Activated CD8-positive, alpha-beta T cell treated with anti-CD3 and anti-CD28 coated beads, Interleukin-2, amount 10 ng/mL, durations not matched to agents 7 days and 5 days (primary cell): ENCODE results near the gene ERVK3-1. TPM values are rescaled to one million over a fixed set of nuclear protein-coding genes. Genes with fewer than 3 reads are reported as not detected.
A peak's percentile ranks its signal among the peaks of the same experiment; 100 is the strongest.
"Not testable (repeated sequence)": the region's sequence is repeated elsewhere in the genome, so short reads cannot be mapped to it uniquely, and the experiment has no call there.

ENCODE experiments used
- ATAC-seq: fragments of 150-1000 bp; cut with Tn5 transposase; one replicate; pipeline ENCODE4 v1.10.0; 2021; ENCODE audit warnings: moderate library complexity
- CTCF ChIA-PET: fragments of 350-600 bp; sonication (Branson Sonifier 250); formaldehyde crosslinking; loops from one replicate; lab custom pipeline; 2021; ENCODE audit warnings: antibody characterized with exemption; lab: Charles Lee
- POLR2A ChIA-PET: fragments of 350-600 bp; sonication (Branson Sonifier 250); formaldehyde crosslinking; loops from one replicate; lab custom pipeline; 2021; ENCODE audit warnings: antibody characterized with exemption; lab: Charles Lee
- DNase-seq: peaks from one replicate; pipeline ENCODE4 v3.0.0-alpha.2; 2020
- H3K27ac Mint-ChIP-seq: one replicate; pipeline ENCODE4 v1.8.0; 2021; ENCODE audit warnings: mild to moderate bottlenecking, mixed read lengths
- H3K27me3 Mint-ChIP-seq: one replicate; pipeline ENCODE4 v1.8.0; 2021; ENCODE audit warnings: low read depth, mixed read lengths
- H3K36me3 Mint-ChIP-seq: one replicate; pipeline ENCODE4 v1.8.0; 2021; ENCODE audit warnings: low read depth, mixed read lengths
- H3K4me1 Mint-ChIP-seq: one replicate; pipeline ENCODE4 v1.8.0; 2021; ENCODE audit warnings: low read depth, mixed read lengths
- H3K4me3 Mint-ChIP-seq: one replicate; pipeline ENCODE4 v1.8.0; 2021; ENCODE audit warnings: mild to moderate bottlenecking, mixed read lengths
- H3K9me3 Mint-ChIP-seq: one replicate; pipeline ENCODE4 v1.8.0; 2022; ENCODE audit warnings: mixed read lengths; ENCODE audit not compliant: insufficient read depth
- total RNA-seq, 2 experiments: library from RNA; stranded (reverse); gene quantifications; one replicate each; pipeline ENCODE4 v1.2.3, GENCODE V29; 2021

Gene ERVK3-1
- total RNA-seq, 2 experiments from 2014 or later = 60.7 to 61.9 TPM

DNA sequence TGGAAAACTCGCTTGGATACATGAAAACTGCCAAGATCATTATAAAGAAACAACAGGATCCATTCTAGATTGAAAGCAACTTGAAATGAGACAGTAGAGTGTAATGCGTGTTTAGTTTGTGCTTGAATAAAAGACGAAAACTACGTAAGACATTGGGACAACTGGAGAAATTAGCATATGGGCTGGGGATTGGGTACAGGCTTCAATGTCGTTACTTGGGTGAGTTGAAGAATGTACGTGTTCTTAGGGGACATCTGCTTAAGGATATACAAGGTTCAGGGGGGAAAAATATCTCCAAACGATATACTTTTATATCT lies 471 bp upstream of the ERVK3-1 start:
- H3K27me3 Mint-ChIP-seq = no peaks in the 10 kb centered on the region
- ATAC-seq (no peak), DNase-seq (no peak)
- peaks cover 81% of the 10 kb centered on the region for H3K36me3 Mint-ChIP-seq
- peaks cover 37% of the 10 kb centered on the region for H3K4me1 Mint-ChIP-seq
- ChIA-PET CTCF (interaction anchor here (0.6 kb wide), 1 partner anchor 216 kb away, joined by 3 read pairs; no protein-coding TSS in a partner anchor), POLR2A (interaction anchor here (0.6 to 1.8 kb wide), 7 partner anchors 12 to 58 kb away, joined by 3 to 7 read pairs (median 4); partner anchors contain the start of genes ZNF497 and ZSCAN22)
- H3K27ac Mint-ChIP-seq = peak overlapping the region; percentile 98
- peaks cover 9% of the 10 kb centered on the region for H3K9me3 Mint-ChIP-seq
- H3K4me3 Mint-ChIP-seq = peak overlapping the region; percentile 89

DNA sequence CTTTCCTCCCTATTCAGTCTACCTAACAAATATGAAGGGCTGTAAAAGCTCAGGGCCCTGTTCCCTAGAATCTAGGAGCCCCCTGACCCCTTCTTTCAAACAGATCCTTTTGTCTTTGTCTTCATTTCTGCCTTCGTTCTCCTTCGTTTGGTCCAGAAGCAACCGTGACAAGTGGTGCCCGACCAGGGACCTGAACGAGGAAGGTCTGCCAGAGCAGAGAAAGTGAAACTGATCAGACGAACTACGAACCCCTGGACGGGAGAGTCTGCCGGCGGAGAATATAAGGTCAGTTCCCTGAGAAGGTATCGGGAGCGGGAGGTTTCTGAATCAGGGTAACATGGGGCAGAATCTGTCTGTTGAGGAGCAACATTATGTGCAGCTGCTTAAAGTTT lies 751 bp downstream of the ERVK3-1 start:
- Mint-ChIP-seq H3K27me3 (no peaks in the 10 kb centered on the region), H3K4me1 (peaks cover 37% of the 10 kb centered on the region), H3K9me3 (peaks cover 6% of the 10 kb centered on the region), H3K36me3 (peaks cover 80% of the 10 kb centered on the region), H3K27ac (peak overlapping the region; percentile 98), H3K4me3 (peak overlapping the region; percentile 89)
- POLR2A ChIA-PET = interaction anchor here (0.7 to 1.8 kb wide), 3 partner anchors 21 to 57 kb away, joined by 3 to 7 read pairs (median 6); partner anchors contain the start of genes ZNF497 and ZSCAN22
- peak; percentile 36 for DNase-seq
- CTCF ChIA-PET = interaction anchor here (0.8 kb wide), 1 partner anchor 123 kb away, joined by 3 read pairs; the partner anchor contains the start of gene ZNF274
- no peak for ATAC-seq

DNA sequence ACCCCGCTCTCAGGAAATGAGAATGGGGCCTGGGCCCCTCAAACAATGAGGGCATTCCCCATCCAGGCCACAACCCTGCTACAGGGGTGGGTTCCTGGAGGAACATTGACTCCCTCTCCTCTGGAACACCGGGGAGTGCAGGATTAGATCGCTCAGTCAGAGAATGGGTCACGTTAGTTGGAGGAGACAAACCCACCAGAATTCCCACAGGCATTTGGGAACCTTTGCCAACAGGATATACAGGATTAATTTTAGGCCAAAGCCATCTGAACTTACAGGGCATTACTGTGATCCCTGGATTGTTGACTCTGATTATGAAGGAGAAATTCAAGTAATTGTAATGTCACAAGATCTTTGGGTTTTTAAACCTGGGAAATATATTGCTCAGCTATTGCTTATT lies 2.6 kb downstream of the ERVK3-1 start:
- Mint-ChIP-seq H3K4me3 (no peak overlapping the region), H3K9me3 (no peaks in the 10 kb centered on the region), H3K4me1 (peaks cover 37% of the 10 kb centered on the region), H3K27ac (no peak overlapping the region), H3K36me3 (peaks cover 83% of the 10 kb centered on the region), H3K27me3 (no peaks in the 10 kb centered on the region)
- ChIA-PET CTCF (interaction anchor here (1.3 kb wide), 1 partner anchor 212 kb away, joined by 3 read pairs; the partner anchor contains the start of gene ZBTB45), POLR2A (no interaction called here)
- DNase-seq (no peak), ATAC-seq (no peak)

DNA sequence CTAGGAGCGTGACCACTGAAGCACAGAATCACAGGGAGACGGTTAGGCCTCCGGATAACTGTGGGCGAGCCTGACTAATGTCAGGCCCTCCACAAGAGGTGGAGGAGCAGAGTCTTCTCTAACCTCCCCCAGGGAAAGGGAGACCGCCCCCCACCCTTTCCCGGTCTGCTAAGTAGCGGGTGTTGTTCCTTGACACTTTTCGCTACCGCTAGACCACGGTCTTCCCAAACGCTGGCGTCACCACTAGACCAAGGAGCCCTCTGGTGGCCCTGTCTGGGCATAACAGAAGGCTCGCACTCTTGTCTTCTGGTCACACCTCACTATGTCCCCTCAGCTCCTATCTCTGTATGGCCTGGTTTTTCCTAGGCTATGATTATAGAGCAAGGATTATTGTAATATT lies 5.5 kb downstream of the ERVK3-1 start:
- ATAC-seq, H3K4me3 Mint-ChIP-seq, DNase-seq, H3K27ac Mint-ChIP-seq, H3K27me3 Mint-ChIP-seq, POLR2A ChIA-PET, H3K9me3 Mint-ChIP-seq: not testable (repeated sequence)
- CTCF ChIA-PET = interaction anchor here (1.0 kb wide), 1 partner anchor 82 kb away, joined by 3 read pairs; the partner anchor contains the start of gene ZNF544
- Mint-ChIP-seq H3K36me3 (peaks cover 93% of the 10 kb centered on the region), H3K4me1 (peaks cover 27% of the 10 kb centered on the region)

DNA sequence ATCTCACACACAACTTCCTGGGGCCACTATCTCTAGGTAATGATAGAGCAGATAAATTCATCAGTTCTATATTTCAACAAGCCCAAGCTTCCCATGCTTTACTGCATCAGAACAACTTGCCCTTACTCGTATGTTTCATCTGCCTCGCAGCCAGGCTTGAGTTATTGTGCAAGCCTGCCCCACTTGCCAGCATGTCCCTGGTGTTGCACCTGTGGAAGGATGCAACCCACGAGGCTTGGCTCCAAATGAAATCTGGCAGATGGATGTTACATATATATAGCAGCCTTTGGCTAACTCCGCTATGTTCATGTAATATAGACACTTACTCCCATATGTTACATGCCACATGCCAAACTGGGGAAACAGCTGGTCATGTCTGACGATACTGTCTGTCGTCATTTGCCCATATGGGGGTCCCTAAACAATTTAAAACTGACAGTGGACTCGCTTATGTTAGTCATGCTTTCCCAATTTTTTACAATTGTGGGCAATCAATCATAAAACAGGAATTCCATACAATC lies 6.2 kb downstream of the ERVK3-1 start:
- H3K27ac Mint-ChIP-seq = no peak overlapping the region
- ChIA-PET CTCF (interaction anchor here (0.7 to 1.0 kb wide), 2 partner anchors 83 to 130 kb away, joined by 3 read pairs; partner anchors contain the start of gene ZNF544), POLR2A (no interaction called here)
- DNase-seq (no peak), ATAC-seq (no peak)
- peaks cover 91% of the 10 kb centered on the region for H3K36me3 Mint-ChIP-seq
- no peaks in the 10 kb centered on the region for H3K27me3 Mint-ChIP-seq
- H3K4me1 Mint-ChIP-seq = peaks cover 20% of the 10 kb centered on the region
- H3K4me3 Mint-ChIP-seq = no peak overlapping the region
- H3K9me3 Mint-ChIP-seq = no peaks in the 10 kb centered on the region

DNA sequence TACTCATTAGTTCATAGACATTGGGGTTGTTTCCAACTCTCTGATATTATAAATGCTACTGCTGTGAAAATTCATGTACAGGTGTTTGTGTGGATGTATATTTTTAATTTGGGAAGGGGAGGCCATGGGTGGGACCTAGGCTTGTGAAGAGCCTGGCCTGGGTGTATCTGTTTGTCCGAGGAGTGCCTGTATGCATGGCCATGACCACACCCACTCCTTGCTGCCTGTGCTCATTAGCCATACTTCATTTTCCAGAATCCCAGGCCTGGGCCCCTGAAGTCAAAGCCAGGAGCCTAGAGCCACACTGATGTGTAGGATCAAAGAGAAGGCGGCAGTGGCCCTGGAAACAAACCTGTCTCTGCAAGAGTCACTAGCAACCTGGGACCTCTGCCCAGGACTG lies 10.4 kb downstream of the ERVK3-1 start:
- DNase-seq (no peak), ATAC-seq (no peak)
- Mint-ChIP-seq H3K4me1 (no peaks in the 10 kb centered on the region), H3K4me3 (no peak overlapping the region), H3K9me3 (no peaks in the 10 kb centered on the region), H3K36me3 (peaks cover 50% of the 10 kb centered on the region), H3K27ac (no peak overlapping the region), H3K27me3 (no peaks in the 10 kb centered on the region)
- ChIA-PET POLR2A (no interaction called here), CTCF (no interaction called here)

DNA sequence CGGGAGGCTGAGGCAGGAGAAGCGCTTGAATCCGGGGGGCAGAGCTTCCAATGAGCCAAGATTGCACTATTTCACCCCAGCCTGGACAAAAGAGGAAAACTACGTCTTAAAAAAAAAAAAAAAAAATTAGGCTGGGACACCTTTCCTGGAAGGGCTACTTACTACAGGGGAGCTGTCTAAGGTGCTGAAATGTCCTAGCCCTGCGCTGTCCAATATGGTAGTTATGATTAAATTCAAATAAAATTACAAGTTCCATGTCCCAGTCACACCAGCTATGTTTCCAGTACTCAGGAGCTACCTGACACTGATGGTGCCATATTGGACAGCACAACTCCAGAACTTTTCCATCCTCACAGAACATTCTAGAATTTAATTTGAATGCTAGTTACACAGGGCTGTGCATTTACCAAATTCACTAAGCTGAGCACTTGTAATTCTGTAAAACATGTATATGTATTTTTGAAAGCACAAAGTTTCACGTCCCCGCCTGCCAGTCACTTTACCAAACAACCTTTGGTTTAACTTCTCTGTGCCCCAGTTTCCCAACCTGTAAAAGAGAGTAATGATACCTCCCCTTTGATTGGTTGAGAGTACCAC lies 12.4 kb downstream of the ERVK3-1 start:
- CTCF ChIA-PET = interaction anchor here (0.6 to 1.5 kb wide), 2 partner anchors 8 to 128 kb away, joined by 3 to 4 read pairs; no protein-coding TSS in a partner anchor
- ATAC-seq (no peak), DNase-seq (peak; percentile 60)
- peaks cover 32% of the 10 kb centered on the region for H3K36me3 Mint-ChIP-seq
- no peak overlapping the region for H3K4me3 Mint-ChIP-seq
- no peaks in the 10 kb centered on the region for H3K4me1 Mint-ChIP-seq
- no peaks in the 10 kb centered on the region for H3K27me3 Mint-ChIP-seq
- no peaks in the 10 kb centered on the region for H3K9me3 Mint-ChIP-seq
- H3K27ac Mint-ChIP-seq = no peak overlapping the region
- POLR2A ChIA-PET = interaction anchor here (1.2 to 1.7 kb wide), 3 partner anchors 9 to 13 kb away, joined by 3 to 5 read pairs (median 4); partner anchors contain the start of gene ZSCAN22

DNA sequence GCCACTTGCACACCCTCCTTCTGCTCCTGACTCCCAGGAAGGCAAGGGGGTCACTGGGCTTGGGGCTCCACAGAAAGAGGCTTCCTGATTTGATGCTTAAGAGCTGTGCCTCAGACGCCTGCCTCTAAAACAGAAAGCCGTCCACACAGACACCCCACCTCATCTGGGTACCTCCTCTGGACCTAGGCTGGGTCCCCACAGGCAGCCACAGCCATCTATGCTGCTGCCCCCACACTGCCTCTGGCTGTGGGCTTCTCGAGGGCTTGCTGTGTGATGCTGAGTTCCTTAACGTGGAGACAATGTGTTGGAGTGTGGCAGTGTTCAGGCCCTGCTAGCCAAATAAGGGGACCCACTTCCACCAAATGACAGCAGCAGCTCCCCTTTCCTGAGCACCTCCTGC lies 13.1 kb downstream of the ERVK3-1 start:
- Mint-ChIP-seq H3K4me3 (no peak overlapping the region), H3K27me3 (no peaks in the 10 kb centered on the region), H3K9me3 (no peaks in the 10 kb centered on the region), H3K4me1 (no peaks in the 10 kb centered on the region), H3K27ac (no peak overlapping the region), H3K36me3 (peaks cover 25% of the 10 kb centered on the region)
- DNase-seq (no peak), ATAC-seq (peak; percentile 18)
- ChIA-PET POLR2A (interaction anchor here (1.6 to 1.7 kb wide), 2 partner anchors 8 to 12 kb away, joined by 4 to 5 read pairs; partner anchors contain the start of gene ZSCAN22), CTCF (interaction anchor here (1.1 kb wide), 1 partner anchor 9 kb away, joined by 4 read pairs; no protein-coding TSS in a partner anchor)

DNA sequence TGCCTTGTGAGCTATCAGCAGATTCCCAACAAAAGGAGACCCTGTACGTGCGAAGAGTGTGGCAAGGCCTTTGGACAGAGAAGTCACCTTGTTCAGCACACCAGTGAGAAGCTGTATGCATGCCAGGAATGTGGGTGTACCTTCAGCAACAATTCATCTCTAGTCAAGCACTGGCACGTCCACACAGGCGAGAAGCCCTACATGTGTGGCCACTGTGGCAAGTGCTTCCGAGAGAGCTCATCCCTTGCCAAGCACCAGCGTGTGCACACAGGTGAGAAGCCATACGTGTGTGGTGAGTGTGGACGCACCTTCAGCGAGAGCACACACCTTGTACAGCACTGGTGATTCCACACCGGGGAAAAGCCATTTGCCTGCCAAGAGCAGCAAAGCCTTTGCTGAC lies 14.1 kb downstream of the ERVK3-1 start:
- POLR2A ChIA-PET = no interaction called here
- Mint-ChIP-seq H3K27ac (no peak overlapping the region), H3K4me1 (no peaks in the 10 kb centered on the region), H3K27me3 (no peaks in the 10 kb centered on the region), H3K9me3 (no peaks in the 10 kb centered on the region), H3K36me3 (peaks cover 16% of the 10 kb centered on the region), H3K4me3 (no peak overlapping the region)
- CTCF ChIA-PET = interaction anchor here (1.1 kb wide), 1 partner anchor 10 kb away, joined by 4 read pairs; no protein-coding TSS in a partner anchor
- ATAC-seq (no peak), DNase-seq (no peak)

DNA sequence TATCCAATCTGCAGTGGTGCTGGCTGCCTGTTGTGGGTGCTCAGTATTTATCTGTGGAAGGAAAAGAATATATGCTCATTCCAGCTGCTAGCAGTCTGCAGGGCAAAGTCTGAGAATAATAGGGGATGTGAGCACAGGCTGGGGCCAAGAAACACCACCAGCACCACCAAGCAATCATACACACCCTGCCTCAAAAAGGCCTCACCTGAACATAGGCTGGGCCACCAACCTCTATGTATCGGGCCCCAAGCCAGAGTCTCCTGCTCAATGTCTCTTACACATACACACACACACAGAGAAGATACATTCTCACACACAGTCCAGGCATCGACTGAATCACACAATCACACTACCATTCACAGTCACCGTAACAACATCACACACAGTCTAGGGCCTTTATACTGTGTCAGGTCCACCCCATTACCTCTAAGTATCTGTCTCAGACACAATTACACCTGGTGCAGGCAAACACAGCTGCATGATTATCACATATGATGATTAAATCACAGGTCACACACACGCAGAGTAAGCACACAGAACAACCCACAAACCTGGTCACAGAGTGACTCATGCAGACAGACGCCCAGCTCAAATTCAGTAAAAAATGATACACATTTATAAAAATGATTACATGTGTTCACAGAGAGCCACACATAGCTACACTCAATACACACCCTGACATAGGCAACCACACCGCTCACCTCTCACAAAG lies 20.3 kb downstream of the ERVK3-1 start:
- Mint-ChIP-seq H3K27ac (no peak overlapping the region), H3K4me3 (no peak overlapping the region), H3K4me1 (peaks cover 9% of the 10 kb centered on the region), H3K36me3 (no peaks in the 10 kb centered on the region), H3K27me3 (no peaks in the 10 kb centered on the region), H3K9me3 (no peaks in the 10 kb centered on the region)
- no peak for DNase-seq
- ATAC-seq = no peak
- POLR2A ChIA-PET = interaction anchor here (0.7 to 2.7 kb wide), 4 partner anchors 11 to 142 kb away, joined by 4 to 6 read pairs (median 4); partner anchors contain the start of gene ZNF274
- CTCF ChIA-PET = interaction anchor here (1.1 to 1.8 kb wide), 3 partner anchors 9 to 194 kb away, joined by 3 to 9 read pairs (median 4); partner anchors contain the start of gene ZBTB45

DNA sequence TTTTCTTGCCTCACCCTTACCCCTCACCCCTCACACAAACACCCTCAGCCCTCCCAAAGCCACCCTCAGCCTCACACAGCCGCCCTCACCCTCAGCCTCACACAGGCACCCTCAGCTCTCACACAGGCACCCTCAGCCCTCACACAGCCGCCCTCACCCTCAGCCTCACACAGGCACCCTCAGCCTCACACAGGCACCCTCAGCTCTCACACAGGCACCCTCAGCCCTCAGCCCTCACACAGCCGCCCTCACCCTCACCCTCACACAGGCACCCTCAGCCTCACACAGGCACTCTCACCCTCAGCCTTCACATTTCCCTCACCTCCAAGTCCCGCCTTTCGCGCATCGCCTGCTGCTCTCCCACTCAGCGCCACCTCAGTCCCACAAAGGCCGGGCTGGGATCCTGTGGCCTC lies 21.3 kb downstream of the ERVK3-1 start:
- DNase-seq (no peak), ATAC-seq (no peak)
- ChIA-PET CTCF (interaction anchor here (0.9 to 1.8 kb wide), 5 partner anchors 9 to 193 kb away, joined by 3 to 9 read pairs (median 3); partner anchors contain the start of genes ZBTB45 and ZNF544), POLR2A (interaction anchor here (0.7 to 2.7 kb wide), 7 partner anchors 9 to 143 kb away, joined by 4 to 6 read pairs (median 4); partner anchors contain the start of genes ERVK3-1, ZNF274 and ZNF8)
- Mint-ChIP-seq H3K4me1 (peaks cover 9% of the 10 kb centered on the region), H3K9me3 (no peaks in the 10 kb centered on the region), H3K4me3 (no peak overlapping the region), H3K27me3 (no peaks in the 10 kb centered on the region), H3K27ac (no peak overlapping the region), H3K36me3 (no peaks in the 10 kb centered on the region)
